ENCODE results near the gene ZNF24. TPM values are rescaled to one million over a fixed set of nuclear protein-coding genes. Genes with fewer than 3 reads are reported as not detected.

The ZNF24 gene
- total and polyA plus RNA-seq, 10 of the 15 experiments (the other 5 are each of a cell fraction or from before 2014, with no cell fraction given), result 13.6 to 41.7 (median 28.3) TPM

DNA sequence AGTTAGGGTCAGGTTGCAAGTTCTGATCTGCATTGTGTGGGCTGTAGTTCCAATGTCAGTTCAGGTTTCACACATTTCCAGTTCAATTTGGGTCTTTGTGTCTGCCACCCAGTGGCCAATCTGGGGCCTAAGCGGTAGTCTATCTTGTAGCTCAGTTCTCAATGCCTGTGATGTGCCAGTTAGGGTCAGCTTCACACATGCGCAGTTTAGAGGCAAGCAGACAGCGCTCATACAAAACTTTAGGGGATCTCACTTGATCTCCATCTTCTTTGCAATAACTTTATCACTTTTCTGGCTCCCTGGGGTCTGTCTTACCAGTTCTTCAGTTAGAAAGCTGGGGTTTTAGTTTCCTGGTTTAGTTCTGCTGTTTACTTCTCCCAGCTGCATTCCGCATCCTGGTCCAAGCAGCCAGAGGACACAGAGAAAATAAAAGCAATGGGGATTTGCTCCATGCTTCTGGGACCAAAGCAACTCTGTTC lies 11.0 kb upstream of the ZNF24 start:
- intact Hi-C loops (cut with micrococcal nuclease; ENCODE audit: unreplicated experiment) (loop anchor here (1.0 to 5.0 kb wide), 3 partner anchors 124 to 349 kb away; no protein-coding TSS in a partner anchor), in situ Hi-C loops (cut with MboI) (no loop called here)
- FAIRE-seq (peak; percentile 99), ATAC-seq (peak; percentile 100), DNase-seq (ENCODE audit: low read depth, low spot score) (no peak)
- H3K27me3 ChIP-seq (replicated peaks in 1 of 2; ENCODE audit: control insufficient read depth in 2 of 2, insufficient read depth in 2 of 2, low read length in 1 of 2), result no peaks in the 10 kb centered on the region
- POLR2A ChIA-PET, result interaction anchor here (0.5 to 1.0 kb wide), 2 partner anchors 115 to 119 kb away, joined by 3 to 4 read pairs; no protein-coding TSS in a partner anchor
- H4K20me1 ChIP-seq (ENCODE audit: control insufficient read depth, insufficient read depth), result no peaks in the 10 kb centered on the region
- no peak overlapping the region for H3K9ac ChIP-seq (ENCODE audit: control insufficient read depth, insufficient read depth, low read length)
- no peaks in the 10 kb centered on the region for H3K36me3 ChIP-seq (ENCODE audit: control insufficient read depth in 2 of 2, insufficient read depth in 2 of 2, low read length in 1 of 2)
- no peak overlapping the region for H3K27ac ChIP-seq (ENCODE audit: control insufficient read depth, insufficient read depth)
- WGBS (ENCODE audit: insufficient coverage, insufficient replicate concordance, low lambda C conversion rate, missing lambda C conversion rate), result 26% methylated on average over 4 of the region's 4 CpGs
- no peak overlapping the region for H3K4me2 ChIP-seq (ENCODE audit: control insufficient read depth, insufficient read depth)
- peak overlapping the region; percentile 79 for H2AFZ ChIP-seq (ENCODE audit: control insufficient read depth, low read depth, low read length)
- RAD21 ChIA-PET (ENCODE audit: unreplicated experiment), result interaction anchor here (0.6 to 1.8 kb wide), 14 partner anchors 9 to 595 kb away, joined by 3 to 22 read pairs (median 4); partner anchors contain the start of gene ZNF24
- H3K79me2 ChIP-seq (ENCODE audit: control insufficient read depth, insufficient read depth, low read length), result no peaks in the 10 kb centered on the region
- no peaks in the 10 kb centered on the region; the same call in 2 of the 3 replicates for H3K9me3 ChIP-seq (replicated peaks; ENCODE audit: control insufficient read depth, insufficient read depth, low read length)
- no TSS peak for BruUV-seq (replicated peaks)
- peak; percentile 86; the same call in 1 of the 2 replicates for TF ChIP-seq SMC3 (IDR thresholded peaks at IDR 0.05; ENCODE audit: borderline replicate concordance, low read length)
- 0 out of 2 replicates have a peak, but pooled peaks have one; percentile 24 for TF ChIP-seq IRF4 (IDR thresholded peaks at IDR 0.05; ENCODE audit: low read depth, low read length)
- TF ChIP-seq, protein P1, sequence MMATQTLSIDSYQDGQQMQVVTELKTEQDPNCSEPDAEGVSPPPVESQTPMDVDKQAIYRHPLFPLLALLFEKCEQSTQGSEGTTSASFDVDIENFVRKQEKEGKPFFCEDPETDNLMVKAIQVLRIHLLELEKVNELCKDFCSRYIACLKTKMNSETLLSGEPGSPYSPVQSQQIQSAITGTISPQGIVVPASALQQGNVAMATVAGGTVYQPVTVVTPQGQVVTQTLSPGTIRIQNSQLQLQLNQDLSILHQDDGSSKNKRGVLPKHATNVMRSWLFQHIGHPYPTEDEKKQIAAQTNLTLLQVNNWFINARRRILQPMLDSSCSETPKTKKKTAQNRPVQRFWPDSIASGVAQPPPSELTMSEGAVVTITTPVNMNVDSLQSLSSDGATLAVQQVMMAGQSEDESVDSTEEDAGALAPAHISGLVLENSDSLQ (IDR thresholded peaks at IDR 0.05), result 0 out of 2 replicates have a peak, but pooled peaks have one; percentile 19
- TF ChIP-seq ASH2L (IDR thresholded peaks at IDR 0.05; ENCODE audit: borderline replicate concordance, low read depth), result no peak
- no peak for TF ChIP-seq FOXM1 (IDR thresholded peaks at IDR 0.05; ENCODE audit: low read depth, low read length)
- no peak for TF ChIP-seq NBN (IDR thresholded peaks at IDR 0.05)
- TF ChIP-seq YY1 (IDR thresholded peaks at IDR 0.05; ENCODE audit: low read depth, low read length), result peak; percentile 61
- TF ChIP-seq, protein P2, sequence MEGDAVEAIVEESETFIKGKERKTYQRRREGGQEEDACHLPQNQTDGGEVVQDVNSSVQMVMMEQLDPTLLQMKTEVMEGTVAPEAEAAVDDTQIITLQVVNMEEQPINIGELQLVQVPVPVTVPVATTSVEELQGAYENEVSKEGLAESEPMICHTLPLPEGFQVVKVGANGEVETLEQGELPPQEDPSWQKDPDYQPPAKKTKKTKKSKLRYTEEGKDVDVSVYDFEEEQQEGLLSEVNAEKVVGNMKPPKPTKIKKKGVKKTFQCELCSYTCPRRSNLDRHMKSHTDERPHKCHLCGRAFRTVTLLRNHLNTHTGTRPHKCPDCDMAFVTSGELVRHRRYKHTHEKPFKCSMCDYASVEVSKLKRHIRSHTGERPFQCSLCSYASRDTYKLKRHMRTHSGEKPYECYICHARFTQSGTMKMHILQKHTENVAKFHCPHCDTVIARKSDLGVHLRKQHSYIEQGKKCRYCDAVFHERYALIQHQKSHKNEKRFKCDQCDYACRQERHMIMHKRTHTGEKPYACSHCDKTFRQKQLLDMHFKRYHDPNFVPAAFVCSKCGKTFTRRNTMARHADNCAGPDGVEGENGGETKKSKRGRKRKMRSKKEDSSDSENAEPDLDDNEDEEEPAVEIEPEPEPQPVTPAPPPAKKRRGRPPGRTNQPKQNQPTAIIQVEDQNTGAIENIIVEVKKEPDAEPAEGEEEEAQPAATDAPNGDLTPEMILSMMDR (IDR thresholded peaks at IDR 0.05 in 2 of 3, conservative IDR thresholded peaks at IDR 0.05 in 1 of 3; ENCODE audit: control insufficient read depth in 2 of 3, extremely low read depth in 1 of 3, insufficient read depth in 1 of 3, low read depth in 3 of 3, low read length in 3 of 3), result peak; percentile 73 to 76 (median 76)
- TF ChIP-seq POU2F2 (IDR thresholded peaks at IDR 0.05; ENCODE audit: borderline replicate concordance, low read depth, low read length), result no peak
- peak; percentile 67 for TF ChIP-seq RAD21 (IDR thresholded peaks at IDR 0.05; ENCODE audit: insufficient read depth, low read depth, low read length)
- 0 out of 2 replicates have a peak, but pooled peaks have one; percentile 9 for TF ChIP-seq RUNX3 (IDR thresholded peaks at IDR 0.05; ENCODE audit: low read length)
- TF ChIP-seq CHD2 (IDR thresholded peaks at IDR 0.05; ENCODE audit: borderline replicate concordance, low read depth, low read length), result no peak
- no peaks in the 10 kb centered on the region for H3K4me1 ChIP-seq (ENCODE audit: control insufficient read depth, insufficient read depth, low read length)
- CTCF ChIA-PET, result interaction anchor here (0.6 to 3.2 kb wide), 16 partner anchors 10 to 765 kb away, joined by 3 to 65 read pairs (median 4); partner anchors contain the start of genes MAPRE2, ZNF24 and ZNF397
- SMC1A ChIA-PET (ENCODE audit: uncharacterized antibody, unreplicated experiment), result interaction anchor here (0.5 to 2.3 kb wide), 15 partner anchors 10 to 931 kb away, joined by 3 to 23 read pairs (median 4); partner anchors contain the start of genes ZNF24 and ZSCAN30
- H3K4me3 ChIP-seq, result no peak overlapping the region
